ENCODE measurements around the gene RNF113B.

RNF113B gene

GRCh38 chr13:98141091-98141490, 36.0 kb downstream of the RNF113B start:
- no peak for DNase-seq (ENCODE audit: low read depth, low spot score)

GRCh38 chr13:98134901-98135300, 42.2 kb downstream of the RNF113B start:
- DNase-seq (ENCODE audit: low read depth, low spot score): no peak

- DNase-seq (ENCODE audit: low read depth, low spot score): no peak
These were observed 43.1 kb downstream of the RNF113B start for GRCh38 chr13:98133946-98134345.

- no peak for DNase-seq (ENCODE audit: low read depth, low spot score)
These were observed 47.9 kb downstream of the RNF113B start for GRCh38 chr13:98129059-98129746.

Measured in brain pericyte (primary cell).